Sigmoid colon (tissue), 7 donors: Measurements from ENCODE around the gene AKAP8L. TPM values are rescaled to one million over a fixed set of nuclear protein-coding genes. Genes with fewer than 3 reads are reported as not detected.
A peak's percentile ranks its signal among the peaks of the same experiment; 100 is the strongest.

Experiments used
- DNase-seq: peaks from one replicate; pipeline ENCODE4 v3.0.0-alpha.2; 2019
- H3K27ac ChIP-seq, 4 donors: fragments of 200-600 bp; sonication (generic); one replicate each; pipeline ENCODE4 v1.5.1; 2016 to 2019; ENCODE audit warnings: mild to moderate bottlenecking in 1 of 4
- H3K27me3 ChIP-seq, 3 donors: fragments of 200-600 bp; sonication (generic); one replicate each; pipeline ENCODE4 v1.5.1; 2019; ENCODE audit warnings: mild to moderate bottlenecking in 1 of 3
- H3K36me3 ChIP-seq, 4 donors: fragments of 200-600 bp; sonication (generic); one replicate each; pipeline ENCODE4 v1.5.1; 2016 to 2019
- H3K4me1 ChIP-seq, 4 donors: fragments of 200-600 bp; sonication (generic); one replicate each; pipeline ENCODE4 v1.5.1; 2017 to 2019
- H3K4me3 ChIP-seq, 4 donors: fragments of 200-600 bp; sonication (generic); one replicate each; pipeline ENCODE4 v1.5.1; 2017 to 2019; ENCODE audit warnings: mild to moderate bottlenecking in 2 of 4, moderate library complexity in 1 of 4
- H3K9me3 ChIP-seq, 4 donors: fragments of 200-600 bp in 3 of 4; sonication (generic) in 3 of 4; one replicate each; pipeline versions ENCODE4 v1.5.1 to v1.6.1; 2013 to 2019
- CTCF ChIP-seq, 4 experiments: fragments of 450-650 bp in 3 of 4; fragments of 200-600 bp in 1 of 4; IDR thresholded peaks; one replicate each; pipeline ENCODE4 v1.5.1; 2016 to 2019; ENCODE audit warnings: antibody characterized with exemption in 4 of 4, mild to moderate bottlenecking in 3 of 4, moderate library complexity in 2 of 4
- EP300 ChIP-seq, 4 donors: sonication (generic); formaldehyde crosslinking; IDR thresholded peaks; one replicate each; pipeline ENCODE4 v1.6.1; 2017; ENCODE audit warnings: antibody characterized with exemption in 4 of 4
- POLR2A ChIP-seq, 2 donors: fragments of 450-650 bp; IDR thresholded peaks; one replicate each; pipeline ENCODE4 v1.6.1; 2016; ENCODE audit warnings: antibody characterized with exemption in 2 of 2, mild to moderate bottlenecking in 2 of 2, moderate library complexity in 2 of 2
- POLR2AphosphoS5 ChIP-seq, 4 donors: sonication (generic); formaldehyde crosslinking; IDR thresholded peaks; one replicate each; pipeline ENCODE4 v1.6.1; 2017; ENCODE audit warnings: antibody characterized with exemption in 4 of 4
- WGBS, 2 donors: extraction: QIAGEN DNeasy Blood & Tissue Kit; methylation state at CpG; one replicate each; pipeline ENCODE4 v1.1.7; 2013; 5-methylcytosine and 5-hydroxymethylcytosine counted together
- intact Hi-C: fragments of 100-400 bp; cut with DNase I; formaldehyde crosslinking; loops from one replicate; pipeline ENCODE4 v1.15.1; 2023
- polyA plus RNA-seq, 3 donors: library from polyadenylated mRNA; stranded (reverse); fragments of 200-250 nt; gene quantifications; one replicate each; pipeline ENCODE4 v1.2.3, GENCODE V29; 2013
- small RNA-seq, 3 donors: library from RNA; depleted of rRNA; stranded (forward); fragments of <200 nt; gene quantifications; one replicate each; pipeline ENCODE3, GENCODE V24; 2016
- total RNA-seq, 4 donors: library from RNA; depleted of rRNA; stranded (reverse); fragments of >200 nt; gene quantifications; one replicate each; pipeline ENCODE4 v1.1.0, GENCODE V29; 2016
- donor health status: healthy with polysubstance abuse.
- donor health status: Bipolar disorder and iron deficiency.
- donor health status: healthy.

The AKAP8L gene
- total and polyA plus RNA-seq, 7 donors: 15.0 to 145 (median 90.5) TPM

- Histone ChIP-seq H3K9me3 (no peaks in the 10 kb centered on the region), H3K27ac (peak within 1 kb of the TSS; percentile 91 to 97 (median 96)), H3K36me3 (no peaks in the 10 kb centered on the region), H3K4me1 (peaks cover 0 to 47% (median 44%) of the 10 kb centered on the region in 4 donors), H3K27me3 (no peaks in the 10 kb centered on the region), H3K4me3 (peak within 1 kb of the TSS; percentile 86 to 94 (median 88))
- 1 to 2% methylated on average over 81 of the region's 81 CpGs for WGBS, 2 donors
- intact Hi-C loops: loop anchor here (5.0 kb wide), 3 partner anchors 35 to 120 kb away; partner anchors contain the start of gene AKAP8L
- DNase-seq: peak; percentile 85
- TF ChIP-seq POLR2A (IDR thresholded peaks at IDR 0.05): no peak
- TF ChIP-seq EP300 (IDR thresholded peaks at IDR 0.05): no peak
- no peak for TF ChIP-seq CTCF (IDR thresholded peaks at IDR 0.05)
- TF ChIP-seq POLR2AphosphoS5 (IDR thresholded peaks at IDR 0.05): peak; percentile 66 to 87 (median 69)
Observed at GRCh38 chr19:15332311-15332996, 86.3 kb downstream of the AKAP8L start, which contains the start of gene BRD4. Gene BRD4 (minus strand): TSS chr19:15332539. CDS start chr19:15273099, 59,440 bp downstream.

GRCh38 chr19:15331419-15332310 lies 87.1 kb downstream of the AKAP8L start:
- Histone ChIP-seq H3K36me3 (no peaks in the 10 kb centered on the region), H3K27ac (peak overlapping the region; percentile 91 to 97 (median 96)), H3K4me3 (peak overlapping the region; percentile 86 to 94 (median 88)), H3K9me3 (no peaks in the 10 kb centered on the region), H3K27me3 (no peaks in the 10 kb centered on the region), H3K4me1 (peaks cover 0 to 55% (median 52%) of the 10 kb centered on the region in 4 donors)
- TF ChIP-seq CTCF (IDR thresholded peaks at IDR 0.05) (no peak), EP300 (IDR thresholded peaks at IDR 0.05) (no peak), POLR2A (IDR thresholded peaks at IDR 0.05) (no peak), POLR2AphosphoS5 (IDR thresholded peaks at IDR 0.05) (peak in 1 of 4 donors; percentile 3)
- peak; percentile 79 for DNase-seq
- WGBS, 2 donors: 0 to 1% methylated on average over 122 of the region's 122 CpGs
- intact Hi-C loops: loop anchor here (2.0 to 5.0 kb wide), 5 partner anchors 34 to 121 kb away; partner anchors contain the start of genes AKAP8 and AKAP8L

- WGBS, 2 donors: 4 to 5% methylated on average over 17 of the region's 17 CpGs
- no peaks in the 10 kb centered on the region for H3K9me3 ChIP-seq
- no peaks in the 10 kb centered on the region for H3K27me3 ChIP-seq
- intact Hi-C loops: loop anchor here (2.0 to 5.0 kb wide), 5 partner anchors 34 to 121 kb away; partner anchors contain the start of genes AKAP8 and AKAP8L
- no peak for DNase-seq
- peak overlapping the region; percentile 91 to 97 (median 96) for H3K27ac ChIP-seq
- peak overlapping the region; percentile 86 to 94 (median 88) for H3K4me3 ChIP-seq
- H3K4me1 ChIP-seq: peaks cover 0 to 63% (median 60%) of the 10 kb centered on the region in 4 donors
- TF ChIP-seq POLR2AphosphoS5 (IDR thresholded peaks at IDR 0.05) (peak in 1 of 4 donors; percentile 4), EP300 (IDR thresholded peaks at IDR 0.05) (no peak), CTCF (IDR thresholded peaks at IDR 0.05) (no peak)
- H3K36me3 ChIP-seq: no peaks in the 10 kb centered on the region
Observed at GRCh38 chr19:15330801-15331418, 87.9 kb downstream of the AKAP8L start.

Small RNA genes within 50 kb of the gene (small RNA-seq; reads per million reads assigned to genes)
- gene AC005776.1 (0 reads per million in 3 donors), gene MIR1470 (0 reads per million in 3 donors)

Other genes starting within 250 kb of the AKAP8L start
- gene NOTCH3, start 218.0 kb downstream of the AKAP8L start, total RNA-seq: 10 to 100 TPM in 1 of 4 donors, 1 to 10 TPM in 3; 2.8 to 15.0 (median 5.1) TPM
- gene NOTCH3, start 218.0 kb downstream of the AKAP8L start, polyA plus RNA-seq: 1 to 10 TPM in 1 of 3 donors, under 1 TPM in 2; under 0.01 to 9.1 (median 0.46) TPM
- not detected for gene EPHX3, start 186.5 kb downstream of the AKAP8L start, total RNA-seq
- under 1 TPM in 2 of 3 donors, not detected in 1; 0.46 to 0.73 TPM for gene EPHX3, start 186.5 kb downstream of the AKAP8L start, polyA plus RNA-seq
- gene BRD4, start 86.4 kb downstream of the AKAP8L start, total RNA-seq: 10 to 100 TPM; 15.0 to 43.8 (median 21.4) TPM
- 10 to 100 TPM in 2 of 3 donors, 1 to 10 TPM in 1; 9.0 to 42.1 (median 13.6) TPM for gene BRD4, start 86.4 kb downstream of the AKAP8L start, polyA plus RNA-seq
- gene AKAP8, start 39.2 kb downstream of the AKAP8L start, total RNA-seq: 10 to 100 TPM; 15.0 to 43.8 (median 21.4) TPM
- 10 to 100 TPM; 11.4 to 19.8 (median 11.6) TPM for gene AKAP8, start 39.2 kb downstream of the AKAP8L start, polyA plus RNA-seq
- gene WIZ, start 31.0 kb upstream of the AKAP8L start, total RNA-seq: 10 to 100 TPM; 16.3 to 49.6 (median 28.4) TPM
- 10 to 100 TPM in 1 of 3 donors, 1 to 10 TPM in 2; 7.8 to 18.3 (median 9.2) TPM for gene WIZ, start 31.0 kb upstream of the AKAP8L start, polyA plus RNA-seq
- gene RASAL3, start 45.6 kb upstream of the AKAP8L start, total RNA-seq: 1 to 10 TPM; 1.1 to 2.0 (median 1.5) TPM
- 10 to 100 TPM in 1 of 3 donors, 1 to 10 TPM in 1, under 1 TPM in 1; 0.60 to 20.3 (median 1.6) TPM for gene RASAL3, start 45.6 kb upstream of the AKAP8L start, polyA plus RNA-seq
- not detected for gene PGLYRP2, start 60.5 kb upstream of the AKAP8L start, total RNA-seq
- gene PGLYRP2, start 60.5 kb upstream of the AKAP8L start, polyA plus RNA-seq: under 1 TPM in 1 of 3 donors, not detected in 2; 0.60 TPM
- not detected for gene CYP4F22, start 89.5 kb upstream of the AKAP8L start, total RNA-seq
- gene CYP4F22, start 89.5 kb upstream of the AKAP8L start, polyA plus RNA-seq: under 1 TPM in 1 of 3 donors, not detected in 2; 0.07 TPM
- not detected for gene CYP4F8, start 196.2 kb upstream of the AKAP8L start, total RNA-seq
- not detected for gene CYP4F8, start 196.2 kb upstream of the AKAP8L start, polyA plus RNA-seq
- gene CYP4F3, start 221.9 kb upstream of the AKAP8L start, total RNA-seq: not detected
- 1 to 10 TPM in 1 of 3 donors, under 1 TPM in 2; under 0.01 to 2.4 (median 0.46) TPM for gene CYP4F3, start 221.9 kb upstream of the AKAP8L start, polyA plus RNA-seq